Stimulated activated CD8-positive, alpha-beta memory T cell treated with anti-CD3 and anti-CD28 coated beads, Interleukin-2, amount 100 ng/mL, for 48 hours (primary cell): ENCODE results near the gene PLD5.
"Not testable (repeated sequence)": the region's sequence is repeated elsewhere in the genome, so short reads cannot be mapped to it uniquely, and the experiment has no call there.

Source experiments
- DNase-seq, 2 donors: peaks; one replicate each; pipeline ENCODE4 v3.0.0-alpha.2; 2020; ENCODE audit warnings: low read depth in 2 of 2

The PLD5 gene

GRCh38 chr1:242489545-242489944 is 35.0 kb downstream of the PLD5 start:
- no peak for DNase-seq

- no peak for DNase-seq
Measured at GRCh38 chr1:242477944-242478343, 46.6 kb downstream of the PLD5 start.

GRCh38 chr1:242470774-242471173 is 53.7 kb downstream of the PLD5 start:
- DNase-seq, result no peak

GRCh38 chr1:242468784-242469183 is 55.7 kb downstream of the PLD5 start:
- no peak for DNase-seq

- peak in 1 of 2 donors; percentile 1 for DNase-seq
Measured at GRCh38 chr1:242467556-242468145, 56.8 kb downstream of the PLD5 start.

GRCh38 chr1:242462867-242463266 is 61.6 kb downstream of the PLD5 start:
- no peak for DNase-seq

- not testable (repeated sequence) for DNase-seq
Measured at GRCh38 chr1:242459740-242460139, 64.8 kb downstream of the PLD5 start.

- DNase-seq, result no peak
Measured at GRCh38 chr1:242456726-242457269, 67.7 kb downstream of the PLD5 start.

GRCh38 chr1:242455052-242455361 is 69.5 kb downstream of the PLD5 start:
- DNase-seq, result no peak

GRCh38 chr1:242454262-242455051 is 70.0 kb downstream of the PLD5 start:
- no peak for DNase-seq

GRCh38 chr1:242452573-242452972 is 71.9 kb downstream of the PLD5 start:
- no peak for DNase-seq

- no peak for DNase-seq
Measured at GRCh38 chr1:242449661-242450060, 74.8 kb downstream of the PLD5 start.

GRCh38 chr1:242448910-242449645 is 75.4 kb downstream of the PLD5 start:
- no peak for DNase-seq

- no peak for DNase-seq
Measured at GRCh38 chr1:242447689-242448088, 76.8 kb downstream of the PLD5 start.

- DNase-seq, result no peak
Measured at GRCh38 chr1:242440757-242441156, 83.7 kb downstream of the PLD5 start.

- no peak for DNase-seq
Measured at GRCh38 chr1:242435200-242435599, 89.3 kb downstream of the PLD5 start.

- no peak for DNase-seq
Measured at GRCh38 chr1:242432491-242433095, 91.9 kb downstream of the PLD5 start.

- no peak for DNase-seq
Measured at GRCh38 chr1:242431786-242432185, 92.7 kb downstream of the PLD5 start.

GRCh38 chr1:242430956-242431355 is 93.5 kb downstream of the PLD5 start:
- no peak for DNase-seq

GRCh38 chr1:242428399-242429190 is 95.9 kb downstream of the PLD5 start:
- DNase-seq, result no peak

- DNase-seq, result no peak
Measured at GRCh38 chr1:242427519-242427918, 97.0 kb downstream of the PLD5 start.
